ENCODE results near the gene SCD. TPM values are rescaled to one million over a fixed set of nuclear protein-coding genes. Genes with fewer than 3 reads are reported as not detected.

The SCD gene
- total RNA-seq, 2 experiments from 2014 or later: 271 TPM

GRCh38 chr10:100382553-100382952 lies 35.5 kb downstream of the SCD start:
- no peaks in the 10 kb centered on the region for H3K27me3 Mint-ChIP-seq
- no peak for DNase-seq
- ATAC-seq: no peak
- intact Hi-C loops (cut with micrococcal nuclease): no loop called here
- H3K4me3 Mint-ChIP-seq: no peak overlapping the region
- peaks cover 9% of the 10 kb centered on the region for H3K4me1 Mint-ChIP-seq (ENCODE audit: low read depth)
- no peak for TF ChIP-seq CTCF (IDR thresholded peaks at IDR 0.05)
- ChIA-PET POLR2A (no interaction called here), CTCF (no interaction called here)
- no peak overlapping the region for H3K27ac Mint-ChIP-seq
- H3K9me3 Mint-ChIP-seq: no peaks in the 10 kb centered on the region
- peaks cover 52% of the 10 kb centered on the region for H3K36me3 Mint-ChIP-seq (ENCODE audit: low read depth)

GRCh38 chr10:100383251-100383650 lies 36.2 kb downstream of the SCD start:
- Mint-ChIP-seq H3K27ac (no peak overlapping the region), H3K36me3 (ENCODE audit: low read depth) (peaks cover 56% of the 10 kb centered on the region), H3K4me1 (ENCODE audit: low read depth) (peaks cover 2% of the 10 kb centered on the region), H3K27me3 (no peaks in the 10 kb centered on the region), H3K4me3 (no peak overlapping the region), H3K9me3 (no peaks in the 10 kb centered on the region)
- CTCF ChIA-PET: interaction anchor here (0.8 kb wide), 1 partner anchor 10 kb away, joined by 3 read pairs; no protein-coding TSS in a partner anchor
- intact Hi-C loops (cut with micrococcal nuclease): no loop called here
- ATAC-seq (no peak), DNase-seq (no peak)
- no peak for TF ChIP-seq CTCF (IDR thresholded peaks at IDR 0.05)
- POLR2A ChIA-PET: no interaction called here

- Mint-ChIP-seq H3K36me3 (ENCODE audit: low read depth) (peaks cover 11% of the 10 kb centered on the region), H3K9me3 (no peaks in the 10 kb centered on the region), H3K27ac (no peak overlapping the region), H3K4me1 (ENCODE audit: low read depth) (peaks cover 4% of the 10 kb centered on the region), H3K4me3 (no peak overlapping the region), H3K27me3 (no peaks in the 10 kb centered on the region)
- ChIA-PET POLR2A (interaction anchor here (1.1 kb wide), 1 partner anchor 22 kb away, joined by 3 read pairs; no protein-coding TSS in a partner anchor), CTCF (interaction anchor here (1.4 kb wide), 1 partner anchor 118 kb away, joined by 4 read pairs; no protein-coding TSS in a partner anchor)
- DNase-seq (no peak), ATAC-seq (peak; percentile 60)
- no peak for TF ChIP-seq CTCF (IDR thresholded peaks at IDR 0.05)
- intact Hi-C loops (cut with micrococcal nuclease): no loop called here
Observed at GRCh38 chr10:100391163-100392002, 44.4 kb downstream of the SCD start.

- ATAC-seq (no peak), DNase-seq (no peak)
- Mint-ChIP-seq H3K9me3 (no peaks in the 10 kb centered on the region), H3K4me1 (ENCODE audit: low read depth) (peaks cover 4% of the 10 kb centered on the region), H3K27me3 (no peaks in the 10 kb centered on the region), H3K36me3 (ENCODE audit: low read depth) (peaks cover 6% of the 10 kb centered on the region), H3K27ac (no peak overlapping the region), H3K4me3 (no peak overlapping the region)
- POLR2A ChIA-PET: interaction anchor here (1.0 to 1.1 kb wide), 2 partner anchors 23 to 39 kb away, joined by 3 read pairs; no protein-coding TSS in a partner anchor
- TF ChIP-seq CTCF (IDR thresholded peaks at IDR 0.05): no peak
- intact Hi-C loops (cut with micrococcal nuclease): no loop called here
- CTCF ChIA-PET: interaction anchor here (1.1 to 1.4 kb wide), 2 partner anchors 13 to 117 kb away, joined by 4 read pairs; no protein-coding TSS in a partner anchor
Observed at GRCh38 chr10:100392686-100393003, 45.6 kb downstream of the SCD start.

GRCh38 chr10:100395626-100396025 lies 48.6 kb downstream of the SCD start:
- no peaks in the 10 kb centered on the region for H3K27me3 Mint-ChIP-seq
- no peak overlapping the region for H3K27ac Mint-ChIP-seq
- CTCF ChIA-PET: no interaction called here
- H3K4me1 Mint-ChIP-seq (ENCODE audit: low read depth): peaks cover 4% of the 10 kb centered on the region
- H3K4me3 Mint-ChIP-seq: no peak overlapping the region
- DNase-seq (no peak), ATAC-seq (no peak)
- H3K9me3 Mint-ChIP-seq: no peaks in the 10 kb centered on the region
- TF ChIP-seq CTCF (IDR thresholded peaks at IDR 0.05): no peak
- POLR2A ChIA-PET: no interaction called here
- intact Hi-C loops (cut with micrococcal nuclease): no loop called here
- no peaks in the 10 kb centered on the region for H3K36me3 Mint-ChIP-seq (ENCODE audit: low read depth)

Data from activated CD8-positive, alpha-beta T cell treated with anti-CD3 and anti-CD28 coated beads for 36 hours (primary cell).